Measurements from ENCODE around the gene PNLIPRP1. TPM values are rescaled to one million over a fixed set of nuclear protein-coding genes. Genes with fewer than 3 reads are reported as not detected.

Gene PNLIPRP1
- total RNA-seq, 1 experiment from 2014 or later = not detected

GRCh38 chr10:116656044-116656443 lies 65.3 kb downstream of the PNLIPRP1 start:
- Histone ChIP-seq H3K79me2 (ENCODE audit: insufficient read depth, low read length) (no peaks in the 10 kb centered on the region), H2AK5ac (ENCODE audit: insufficient read length, low read length) (no peak overlapping the region), H4K5ac (ENCODE audit: insufficient read length, low read depth, low read length) (no peak overlapping the region), H4K8ac (replicated peaks; ENCODE audit: insufficient read length, low read depth, low read length) (no peak overlapping the region), H2BK120ac (ENCODE audit: low read depth, low read length, poor library complexity, severe bottlenecking) (no peak overlapping the region), H2AFZ (ENCODE audit: low read length) (no peak overlapping the region), H4K91ac (ENCODE audit: insufficient read length, low read depth, low read length) (no peak overlapping the region), H3K14ac (ENCODE audit: insufficient read depth, low read length) (no peak overlapping the region), H4K20me1 (ENCODE audit: control insufficient read depth, insufficient read depth, insufficient read length) (no peaks in the 10 kb centered on the region), H3K9me3 (ENCODE audit: control insufficient read depth, low read depth, low read length) (no peaks in the 10 kb centered on the region), H3K9ac (ENCODE audit: extremely low read depth, insufficient read length, low read length) (no peak overlapping the region), H3K27me3 (ENCODE audit: insufficient read depth, low read length) (no peaks in the 10 kb centered on the region), H2BK15ac (ENCODE audit: low read depth, low read length) (no peak overlapping the region), H3K23me2 (ENCODE audit: insufficient read length, low read depth, low read length, poor library complexity, severe bottlenecking) (no peaks in the 10 kb centered on the region), H3K56ac (ENCODE audit: insufficient read length, low read depth, low read length) (no peak overlapping the region), H2BK12ac (ENCODE audit: insufficient read length, low read depth, low read length) (no peak overlapping the region), H3K4me2 (ENCODE audit: insufficient read depth, insufficient read length, low read length) (no peak overlapping the region), H3K18ac (ENCODE audit: insufficient read length, low read depth, low read length) (no peak overlapping the region), H3T11ph (ENCODE audit: low read length) (no peak overlapping the region), H3K27ac (ENCODE audit: insufficient read length, low read depth, low read length) (no peak overlapping the region), H3K79me1 (ENCODE audit: insufficient read depth, low read depth, low read length, poor library complexity, severe bottlenecking) (no peaks in the 10 kb centered on the region), H2BK20ac (ENCODE audit: low read depth, low read length, poor library complexity, severe bottlenecking) (no peak overlapping the region), H3K4ac (ENCODE audit: low read depth, low read length) (no peak overlapping the region), H3K4me1 (ENCODE audit: insufficient read depth, low read length) (no peaks in the 10 kb centered on the region), H2BK5ac (ENCODE audit: insufficient read length, low read length) (no peak overlapping the region), H3K23ac (ENCODE audit: insufficient read length, low read depth, low read length) (no peak overlapping the region)
- Mint-ChIP-seq H3K27me3 (ENCODE audit: low read depth) (peaks cover 2% of the 10 kb centered on the region), H3K27ac (no peak overlapping the region), H3K4me3 (no peak overlapping the region), H3K36me3 (ENCODE audit: insufficient read depth in 1 of 3, low read depth in 3 of 3) (no peaks in the 10 kb centered on the region), H3K4me1 (peaks cover 0 to 2% of the 10 kb centered on the region in 2 experiments; a peak in 2 of 4 replicates), H3K9me3 (no peaks in the 10 kb centered on the region; a peak in 1 of 5 replicates)
- WGBS (ENCODE audit: extremely low coverage, insufficient read length, low lambda C conversion rate) = no CpG with 5 or more reads among the region's 4 CpGs
- DNase-seq = no peak
- TF ChIP-seq, protein P1, sequence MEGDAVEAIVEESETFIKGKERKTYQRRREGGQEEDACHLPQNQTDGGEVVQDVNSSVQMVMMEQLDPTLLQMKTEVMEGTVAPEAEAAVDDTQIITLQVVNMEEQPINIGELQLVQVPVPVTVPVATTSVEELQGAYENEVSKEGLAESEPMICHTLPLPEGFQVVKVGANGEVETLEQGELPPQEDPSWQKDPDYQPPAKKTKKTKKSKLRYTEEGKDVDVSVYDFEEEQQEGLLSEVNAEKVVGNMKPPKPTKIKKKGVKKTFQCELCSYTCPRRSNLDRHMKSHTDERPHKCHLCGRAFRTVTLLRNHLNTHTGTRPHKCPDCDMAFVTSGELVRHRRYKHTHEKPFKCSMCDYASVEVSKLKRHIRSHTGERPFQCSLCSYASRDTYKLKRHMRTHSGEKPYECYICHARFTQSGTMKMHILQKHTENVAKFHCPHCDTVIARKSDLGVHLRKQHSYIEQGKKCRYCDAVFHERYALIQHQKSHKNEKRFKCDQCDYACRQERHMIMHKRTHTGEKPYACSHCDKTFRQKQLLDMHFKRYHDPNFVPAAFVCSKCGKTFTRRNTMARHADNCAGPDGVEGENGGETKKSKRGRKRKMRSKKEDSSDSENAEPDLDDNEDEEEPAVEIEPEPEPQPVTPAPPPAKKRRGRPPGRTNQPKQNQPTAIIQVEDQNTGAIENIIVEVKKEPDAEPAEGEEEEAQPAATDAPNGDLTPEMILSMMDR (conservative IDR thresholded peaks at IDR 0.05) = no peak

All from H9 (cell line).